Endothelial cell of umbilical vein (primary cell): ENCODE results near the gene ARSD. TPM values are rescaled to one million over a fixed set of nuclear protein-coding genes. Genes with fewer than 3 reads are reported as not detected.

ENCODE experiments used
- BruUV-seq: library from RNA; stranded (reverse); fragments of 400-500 nt; replicated peaks from 2 replicates; lab custom pipeline; 2021; lab: Mats Ljungman, UMichigan
- CTCF ChIA-PET: fragments of 300-600, 350-600 bp; sonication (Branson Sonifier 250); formaldehyde crosslinking; loops from one replicate; lab custom pipeline; 2021; ENCODE audit warnings: antibody characterized with exemption, inconsistent platforms; lab: Charles Lee
- POLR2A ChIA-PET: fragments of 300-600, 350-600 bp; sonication (Branson Sonifier 250); formaldehyde crosslinking; loops from one replicate; lab custom pipeline; 2021; ENCODE audit warnings: antibody characterized with exemption, inconsistent platforms; lab: Charles Lee
- DNase-seq: peaks from one replicate; pipeline ENCODE4 v3.0.0-alpha.2; 2011; ENCODE audit warnings: low read depth, low spot score
- FAIRE-seq: peaks from 2 replicates; lab custom pipeline; 2011; peaks lifted over from hg19 to GRCh38; lab: Jason Lieb, UNC
- H2AFZ ChIP-seq: 2 replicates; pipeline ENCODE4 v1.6.0; 2012; ENCODE audit warnings: low read depth, low read length, control low read depth, inconsistent platforms
- H3K27ac ChIP-seq: 2 replicates; pipeline ENCODE4 v1.5.1; 2011; ENCODE audit warnings: low read depth, mild to moderate bottlenecking, control low read depth, low read length, moderate library complexity; ENCODE audit not compliant: insufficient read depth
- H3K27me3 ChIP-seq, 2 experiments: 2 replicates each; pipeline versions ENCODE4 v1.6.0 to v1.6.1; 2011; ENCODE audit warnings: low read length in 2 of 2, mixed read lengths in 1 of 2; ENCODE audit not compliant: control insufficient read depth in 2 of 2, insufficient read depth in 2 of 2
- H3K36me3 ChIP-seq, 2 experiments: 2 replicates in 1 of 2; 3 replicates in 1 of 2; pipeline ENCODE4 v1.5.1; 2011; ENCODE audit warnings: low read length in 2 of 2, mild to moderate bottlenecking in 1 of 2, moderate library complexity in 1 of 2; ENCODE audit not compliant: control insufficient read depth in 2 of 2, insufficient read depth in 2 of 2; ENCODE audit errors: extremely low read depth in 1 of 2
- H3K4me1 ChIP-seq: 3 replicates; pipeline ENCODE4 v1.5.1; 2011; ENCODE audit warnings: mild to moderate bottlenecking, low read length; ENCODE audit not compliant: control insufficient read depth, insufficient read depth; ENCODE audit errors: extremely low read depth
- H3K4me2 ChIP-seq: 2 replicates; pipeline ENCODE4 v1.6.1; 2011; ENCODE audit warnings: low read length, control low read depth, mixed read lengths; ENCODE audit not compliant: insufficient read depth
- H3K4me3 ChIP-seq, 3 experiments: fragments of 200-600 bp in 1 of 3; sonication (generic), shearing (Covaris generic) in 1 of 3; replicated peaks in 1 of 3; 2 replicates each; pipeline ENCODE4 v1.5.1; 2011 to 2016; ENCODE audit warnings: control low read depth in 3 of 3, low read length in 3 of 3, mild to moderate bottlenecking in 2 of 3, inconsistent platforms in 1 of 3, low read depth in 1 of 3, moderate library complexity in 1 of 3; ENCODE audit not compliant: insufficient read depth in 1 of 3
- H3K79me2 ChIP-seq: 2 replicates; pipeline ENCODE4 v1.6.0; 2012; ENCODE audit warnings: low read length, inconsistent platforms; ENCODE audit not compliant: control insufficient read depth, insufficient read depth
- H3K9ac ChIP-seq: replicated peaks from 2 replicates; pipeline ENCODE3; 2011; ENCODE audit warnings: low read length, control low read depth; ENCODE audit not compliant: insufficient read depth; ENCODE audit errors: extremely low read depth
- H3K9me1 ChIP-seq: replicated peaks from 3 replicates; pipeline ENCODE4 v1.6.0; 2011; ENCODE audit warnings: mild to moderate bottlenecking, low read length; ENCODE audit not compliant: control insufficient read depth, insufficient read depth; ENCODE audit errors: extremely low read depth
- H3K9me3 ChIP-seq: replicated peaks from 2 replicates; pipeline ENCODE4 v1.5.1; 2012; ENCODE audit warnings: low read length, inconsistent platforms; ENCODE audit not compliant: control insufficient read depth, insufficient read depth
- H4K20me1 ChIP-seq: replicated peaks from 2 replicates; pipeline ENCODE3; 2011; ENCODE audit warnings: mild to moderate bottlenecking, low read length; ENCODE audit not compliant: control insufficient read depth, insufficient read depth; ENCODE audit errors: extremely low read depth
- CTCF ChIP-seq, 2 donors: IDR thresholded peaks; 1 replicate in 1 of 2; 2 replicates in 1 of 2; pipeline ENCODE4 v1.5.1; 2011; ENCODE audit warnings: low read length in 2 of 2, mild to moderate bottlenecking in 2 of 2, moderate library complexity in 2 of 2, control low read depth in 1 of 2, inconsistent platforms in 1 of 2, low read depth in 1 of 2; ENCODE audit not compliant: insufficient read depth in 1 of 2; ENCODE audit errors: extremely low read depth in 1 of 2
- EZH2 ChIP-seq: IDR thresholded peaks from 2 replicates; pipeline ENCODE4 v1.6.1; 2012; ENCODE audit warnings: borderline replicate concordance, low read depth, mild to moderate bottlenecking, moderate library complexity, low read length, inconsistent platforms; ENCODE audit not compliant: severe bottlenecking
- FOS ChIP-seq: IDR thresholded peaks from 2 replicates; pipeline ENCODE4 v1.6.1; 2011; ENCODE audit warnings: mild to moderate bottlenecking, low read length, moderate library complexity, borderline replicate concordance; ENCODE audit not compliant: insufficient read depth
- GATA2 ChIP-seq: IDR thresholded peaks from 2 replicates; pipeline ENCODE4 v1.7.0; 2011; ENCODE audit warnings: low read depth, mild to moderate bottlenecking, moderate library complexity, mixed read lengths, low read length; ENCODE audit not compliant: insufficient read length, insufficient read depth
- JUN ChIP-seq: IDR thresholded peaks from 2 replicates; pipeline ENCODE4 v1.6.1; 2011; ENCODE audit warnings: borderline replicate concordance, low read depth; ENCODE audit not compliant: insufficient read length, insufficient read depth
- MYC ChIP-seq: IDR thresholded peaks from one replicate; pipeline ENCODE4 v1.6.1; 2011; ENCODE audit warnings: mild to moderate bottlenecking, low read depth, low read length
- POLR2A ChIP-seq: IDR thresholded peaks from 2 replicates; pipeline ENCODE4 v1.6.1; 2012; ENCODE audit warnings: low read depth, mild to moderate bottlenecking, control low read depth, low read length
- POLR2AphosphoS5 ChIP-seq: IDR thresholded peaks from 2 replicates; pipeline ENCODE4 v1.6.1; 2012; ENCODE audit warnings: low read depth, mild to moderate bottlenecking, control low read depth, low read length, moderate library complexity; ENCODE audit not compliant: insufficient read depth
- dilution Hi-C: fragments of 300-500 bp; cut with MboI; formaldehyde crosslinking; loops from one replicate; pipeline ENCODE4 v1.15.0; 2019; ENCODE audit warnings: low sequenced_read_pairs; ENCODE audit not compliant: extremely low pct_ligation_motif_present
- intact Hi-C: fragments of 100-400 bp; cut with micrococcal nuclease; formaldehyde crosslinking; loops from one replicate; pipeline ENCODE4 v1.10.0; 2022
- polyA plus RNA-seq, 4 experiments: library from polyadenylated mRNA; depleted of rRNA in 3 of 4; stranded (reverse) in 3 of 4; unstranded in 1 of 4; fragments of >200 nt; gene quantifications; 2 replicates each; pipeline versions ENCODE4 v1.2.1 to v1.2.3, GENCODE V29; 2011 to 2012; ENCODE audit warnings: missing spikeins in 1 of 4
- total RNA-seq: library from RNA; stranded (reverse); gene quantifications from 2 replicates; pipeline ENCODE4 v1.2.3, GENCODE V29; 2021
- TF ChIP-seq, protein P1 (sequence below): IDR thresholded peaks from 2 replicates; pipeline ENCODE4 v1.6.1; 2011; ENCODE audit not compliant: insufficient read depth, insufficient read length

ARSD gene
- total and polyA plus RNA-seq, 2 donors (not counting 3 experiments of a cell fraction or from before 2014, with no cell fraction given), result 15.5 to 18.6 TPM

GRCh38 chrX:2872671-2873277 is 56.4 kb downstream of the ARSD start:
- no peak for FAIRE-seq
- Histone ChIP-seq H3K9me3 (no peaks in the 10 kb centered on the region), H3K27me3 (no peaks in the 10 kb centered on the region), H3K79me2 (no peaks in the 10 kb centered on the region), H3K27ac (no peak overlapping the region), H3K9ac (no peak overlapping the region), H3K4me2 (no peak overlapping the region), H3K4me3 (no peak overlapping the region), H4K20me1 (no peaks in the 10 kb centered on the region), H3K9me1 (no peaks in the 10 kb centered on the region), H3K4me1 (no peaks in the 10 kb centered on the region), H2AFZ (no peak overlapping the region), H3K36me3 (no peaks in the 10 kb centered on the region)
- TF ChIP-seq FOS (no peak), POLR2AphosphoS5 (no peak), EZH2 (no peak), MYC (no peak), POLR2A (no peak), CTCF (IDR thresholded peaks at IDR 0.05; ENCODE audit: extremely low read depth in 1 of 2, insufficient read depth in 1 of 2, low read depth in 1 of 2, low read length in 2 of 2) (no peak), JUN (no peak), GATA2 (no peak)
- TF ChIP-seq, protein P1, sequence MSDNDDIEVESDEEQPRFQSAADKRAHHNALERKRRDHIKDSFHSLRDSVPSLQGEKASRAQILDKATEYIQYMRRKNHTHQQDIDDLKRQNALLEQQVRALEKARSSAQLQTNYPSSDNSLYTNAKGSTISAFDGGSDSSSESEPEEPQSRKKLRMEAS, result no peak
- dilution Hi-C loops, result no loop called here
- no TSS peak for BruUV-seq
- ChIA-PET POLR2A (no interaction called here), CTCF (no interaction called here)
- intact Hi-C loops, result no loop called here
- no peak for DNase-seq
